Stimulated activated CD8-positive, alpha-beta memory T cell treated with anti-CD3 and anti-CD28 coated beads, Interleukin-12 subunit alpha, Interleukin-12 subunit beta, amount 100 ng/mL, for 1 hour (primary cell): ENCODE data around the gene NEO1.

Experiments
- DNase-seq: peaks from one replicate; pipeline ENCODE4 v3.0.0-alpha.2; 2020; ENCODE audit warnings: low read depth

Gene NEO1

DNA sequence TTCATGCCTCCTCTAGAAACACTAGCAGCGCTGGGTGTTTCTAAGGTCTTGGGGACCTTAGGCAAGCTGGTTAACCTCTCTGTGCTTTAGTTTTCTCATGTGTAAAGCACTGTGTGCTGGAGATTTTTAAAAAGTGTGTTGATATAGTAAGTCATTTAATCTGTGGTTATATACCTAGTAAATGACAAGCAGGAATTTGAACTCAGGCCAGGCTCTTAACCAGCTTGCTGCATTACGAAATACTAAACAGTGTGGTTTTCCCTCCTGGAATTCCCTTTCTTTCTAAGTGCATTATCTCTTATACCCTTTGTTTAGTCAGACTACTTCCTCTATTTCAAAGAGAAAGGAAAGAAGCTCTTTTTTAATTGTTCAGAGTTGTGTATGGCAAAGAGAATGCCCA lies 26.5 kb downstream of the NEO1 start:
- DNase-seq = no peak

DNA sequence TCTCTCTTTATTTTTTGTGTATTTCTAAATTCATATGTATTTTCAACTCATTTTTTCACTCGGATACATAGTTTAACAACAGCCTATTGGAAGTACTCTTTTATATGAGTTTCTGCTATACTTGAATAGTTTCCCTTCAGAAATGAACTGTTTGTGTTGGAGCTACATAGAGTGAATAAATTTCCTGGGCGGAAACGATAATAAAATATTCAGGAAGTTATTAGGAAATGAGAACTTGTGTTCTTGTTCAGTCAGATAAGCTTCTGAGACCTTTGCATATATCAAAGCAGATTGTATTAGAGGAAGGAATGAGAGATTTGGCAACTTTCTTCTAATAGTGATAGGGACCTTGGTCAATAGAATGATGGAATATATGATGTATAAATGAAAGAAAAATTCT lies 27.3 kb downstream of the NEO1 start:
- DNase-seq = no peak

DNA sequence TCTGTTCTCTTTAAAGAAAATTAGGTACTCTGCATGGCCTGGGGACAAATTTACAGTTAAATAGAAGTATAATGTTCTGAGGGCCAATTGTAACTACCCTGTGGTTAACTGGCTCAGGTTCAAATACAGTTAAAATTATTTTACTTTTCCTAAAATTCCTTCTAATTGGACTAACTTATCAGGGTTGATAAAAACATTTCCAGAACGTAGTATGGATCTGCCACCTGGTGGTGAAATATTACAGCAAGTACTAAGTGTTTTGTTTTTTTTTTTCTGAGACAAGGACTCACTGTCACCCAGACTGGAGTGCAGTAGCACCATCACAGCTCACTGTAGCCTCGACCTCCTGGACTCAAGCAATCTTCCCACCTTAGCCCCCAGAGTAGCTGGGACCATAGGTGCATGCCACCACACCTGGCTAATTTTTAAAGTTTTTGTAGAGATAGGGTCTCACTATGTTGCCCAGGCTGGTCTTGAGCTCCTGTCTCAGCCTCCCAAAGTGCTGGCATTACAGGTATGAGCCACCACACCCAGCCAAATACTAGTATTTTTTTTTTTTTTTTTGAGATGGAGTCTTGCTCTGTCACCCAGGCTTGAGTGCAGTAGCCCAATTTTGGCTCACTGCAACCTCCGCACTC lies 29.2 kb downstream of the NEO1 start:
- DNase-seq = no peak

DNA sequence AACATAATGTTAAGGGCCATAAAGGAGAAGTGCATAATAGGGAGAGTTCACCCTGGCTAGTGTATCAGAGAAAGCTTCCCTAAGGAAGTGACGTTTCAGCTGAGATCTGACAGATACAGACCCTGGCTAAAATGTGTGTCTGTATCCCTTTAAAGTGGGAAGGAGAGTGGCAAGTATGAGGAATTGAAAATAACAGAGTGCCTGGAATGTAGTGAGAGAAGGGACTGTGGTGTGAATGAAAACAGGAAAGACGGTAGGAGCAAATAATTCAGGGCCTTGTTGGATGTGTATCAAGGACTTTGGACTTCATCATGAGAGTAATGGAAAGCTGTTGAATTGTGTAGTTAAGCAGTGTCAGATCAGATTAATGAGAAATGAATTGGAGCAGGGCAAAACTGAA lies 30.5 kb downstream of the NEO1 start:
- DNase-seq = no peak

DNA sequence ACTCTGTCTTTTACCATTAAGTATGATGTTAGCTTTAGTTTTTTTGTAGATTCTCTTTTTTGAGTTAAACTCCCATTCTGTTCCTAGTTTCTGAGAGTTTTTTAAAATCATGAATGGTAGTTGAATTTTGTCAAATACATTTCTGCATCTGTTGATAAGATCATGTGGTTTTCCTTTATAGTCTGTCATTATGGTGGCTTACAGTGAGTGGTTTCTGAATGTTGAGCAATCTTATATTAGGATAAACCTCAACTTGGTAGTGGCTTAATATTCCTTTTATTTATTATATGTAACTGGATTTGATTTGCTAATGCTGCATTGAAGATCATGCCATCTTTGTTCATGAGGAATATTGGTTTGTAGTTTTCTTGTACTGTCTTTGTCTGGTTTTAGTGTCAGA lies 34.8 kb downstream of the NEO1 start:
- no peak for DNase-seq

DNA sequence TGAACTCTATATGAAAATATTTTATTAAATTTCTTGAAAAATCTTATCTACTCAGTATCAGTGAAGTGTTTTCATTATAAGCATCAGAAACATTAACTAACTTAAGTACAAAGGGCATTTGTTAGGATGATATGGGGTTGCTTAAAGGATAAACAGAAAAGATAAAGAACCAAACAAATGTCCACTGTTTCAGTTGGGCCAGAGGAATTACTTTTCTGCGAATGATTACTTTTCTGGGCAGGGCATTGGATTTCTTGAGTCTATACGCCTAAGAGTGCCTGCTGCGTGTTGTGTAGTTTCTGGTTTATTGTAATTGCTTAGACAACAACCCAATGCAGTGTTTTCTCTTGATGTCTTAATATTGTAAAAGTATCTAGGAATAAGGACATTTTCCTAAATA lies 52.8 kb downstream of the NEO1 start:
- no peak for DNase-seq

DNA sequence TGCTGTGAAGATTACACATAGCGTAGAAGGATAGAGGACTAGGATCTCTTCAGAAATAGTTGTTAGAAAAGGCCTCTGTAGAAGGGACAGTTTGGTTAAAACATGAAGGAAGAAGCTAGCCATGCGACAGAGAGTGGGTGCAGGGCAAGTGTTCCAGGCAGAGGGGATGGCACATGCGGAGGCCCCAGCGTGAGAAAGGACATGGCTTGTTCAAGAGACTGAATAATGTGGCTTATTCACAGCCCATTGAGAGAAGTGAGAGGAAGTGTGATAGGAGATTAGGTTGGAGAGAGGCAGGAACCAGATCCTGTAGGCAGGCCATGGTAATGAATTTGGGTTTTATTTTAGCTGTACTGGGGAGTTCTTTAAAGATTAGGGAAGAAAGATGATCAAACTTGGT lies 56.4 kb downstream of the NEO1 start:
- DNase-seq = no peak

DNA sequence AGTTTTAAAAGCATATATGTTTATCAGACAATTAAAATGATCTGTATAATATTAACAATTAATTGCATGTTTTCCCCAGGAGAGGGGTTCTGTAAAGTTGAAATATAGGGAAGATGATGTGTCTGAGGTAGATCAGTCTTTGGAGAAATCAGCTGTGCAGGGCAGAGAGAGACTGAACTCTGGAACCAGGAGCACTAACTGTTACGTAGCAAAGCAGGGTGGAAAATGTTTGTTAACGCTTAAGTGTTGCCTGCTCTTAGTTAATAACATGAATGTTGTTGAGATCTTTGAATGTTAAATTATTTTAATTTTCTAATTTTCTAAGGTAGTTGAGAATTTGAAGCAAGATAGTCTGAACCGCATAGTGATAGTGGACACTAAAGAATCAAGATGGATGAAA lies 57.5 kb downstream of the NEO1 start:
- no peak for DNase-seq

DNA sequence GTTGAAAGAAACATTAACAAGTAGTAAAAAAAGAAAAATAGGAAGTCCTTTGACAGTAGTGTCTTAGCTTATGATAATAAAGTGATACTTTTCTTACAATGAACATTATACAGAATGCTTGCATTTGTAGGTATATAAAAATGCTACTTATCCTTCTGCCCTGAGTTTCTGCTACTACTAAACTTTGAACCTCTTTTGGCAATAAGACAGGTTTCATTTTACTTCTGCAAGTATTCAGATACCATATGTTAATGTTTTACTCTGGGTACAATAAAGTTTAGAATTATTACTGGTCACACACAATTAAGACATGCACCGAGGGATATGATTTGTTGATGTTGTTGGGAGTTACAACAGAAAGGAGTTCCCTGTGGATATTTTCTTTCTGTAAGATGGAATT lies 57.9 kb downstream of the NEO1 start:
- no peak for DNase-seq

DNA sequence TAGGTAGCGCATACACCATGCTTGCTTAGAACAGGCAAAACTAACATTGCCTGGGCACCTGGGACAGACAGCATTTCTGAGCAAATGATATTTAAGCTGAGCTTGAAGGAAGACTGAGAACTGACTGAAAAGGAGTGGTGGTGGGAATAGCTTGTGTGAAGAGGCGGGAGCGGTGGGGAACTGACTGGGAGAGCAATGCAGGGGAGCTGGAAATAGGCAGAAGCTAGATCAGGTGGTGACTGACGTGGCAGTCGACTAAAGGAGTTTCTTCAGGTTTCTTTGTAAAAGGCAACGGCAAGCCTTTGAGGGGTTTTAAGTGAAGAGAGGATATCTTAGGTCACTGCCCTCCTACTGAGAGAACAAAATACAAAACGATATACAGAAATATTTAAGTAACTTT lies 61.8 kb downstream of the NEO1 start:
- no peak for DNase-seq

DNA sequence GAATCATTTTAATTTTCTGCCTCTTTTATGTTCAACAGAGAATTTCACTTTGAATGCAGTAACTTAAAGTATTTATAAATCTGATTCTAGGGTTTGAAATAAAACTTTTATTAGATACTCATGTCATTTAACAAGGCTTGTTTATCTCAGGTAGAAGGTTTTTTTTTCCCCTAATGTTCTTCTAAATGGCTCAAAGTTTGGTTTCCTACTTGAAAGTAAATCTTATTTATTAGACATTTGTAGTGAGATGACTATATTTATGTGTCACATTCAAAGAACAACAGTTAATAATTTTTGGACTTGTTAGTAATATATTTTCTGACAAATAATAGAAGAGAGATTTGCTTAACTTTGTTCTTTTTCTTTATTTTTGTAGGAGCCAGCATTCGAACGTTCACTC lies 63.9 kb downstream of the NEO1 start:
- DNase-seq = no peak

DNA sequence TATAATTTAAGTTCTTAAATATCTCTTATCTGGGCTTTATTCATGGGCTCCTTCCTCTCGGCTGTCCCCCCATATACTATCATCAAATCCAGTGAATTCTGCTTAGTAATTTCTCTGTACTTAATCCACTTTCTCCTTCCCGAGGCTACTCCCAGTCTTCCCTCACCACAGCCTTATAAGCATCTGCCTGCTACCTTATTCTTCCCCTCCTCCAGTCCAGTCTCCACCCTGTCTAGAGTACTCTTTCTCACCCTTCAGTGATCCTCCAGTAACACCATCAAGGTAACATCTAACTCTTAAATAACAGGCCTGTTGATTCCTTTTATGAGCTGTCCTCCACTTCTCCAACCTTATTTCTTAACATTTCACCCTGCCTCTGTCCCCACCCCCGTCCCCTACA lies 65.8 kb downstream of the NEO1 start:
- no peak for DNase-seq

DNA sequence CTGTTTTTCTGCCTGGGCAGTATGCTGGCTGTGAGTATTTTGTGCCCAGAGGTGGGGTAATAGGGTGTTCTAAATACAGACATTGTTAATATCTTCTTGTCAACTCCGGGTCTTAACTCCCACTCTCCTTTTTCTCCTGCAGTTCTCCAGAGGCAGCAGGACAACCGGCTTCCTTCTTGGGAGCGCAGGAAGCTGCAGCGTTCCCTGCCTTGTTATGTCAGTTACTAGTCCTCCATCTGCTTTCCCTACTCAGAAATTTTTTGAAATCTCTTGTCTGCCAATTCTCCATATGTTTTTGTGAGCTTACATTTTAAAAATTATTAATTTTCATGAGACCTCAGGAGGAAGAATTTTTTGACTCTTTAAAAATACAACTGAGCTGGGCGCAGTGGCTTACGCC lies 67.2 kb downstream of the NEO1 start:
- DNase-seq = no peak

DNA sequence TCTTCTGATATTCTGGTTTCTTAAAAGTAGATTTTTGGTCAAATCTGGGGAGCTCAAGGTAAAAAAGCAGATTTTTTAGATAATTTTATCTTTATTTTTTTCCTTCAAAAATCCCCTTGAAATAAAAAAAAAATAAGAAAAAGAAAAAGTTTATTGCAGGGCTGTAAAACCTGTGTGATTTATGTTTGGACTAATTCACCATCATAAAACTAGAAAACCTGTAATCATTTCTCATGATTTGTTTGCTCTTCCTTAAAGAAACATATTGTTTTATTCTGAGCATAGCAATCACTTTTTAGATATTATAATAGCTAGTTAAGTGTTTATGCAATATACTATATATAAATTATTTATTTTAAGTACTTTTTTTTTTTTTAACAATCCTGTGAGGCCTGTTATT lies 68.0 kb downstream of the NEO1 start:
- no peak for DNase-seq

DNA sequence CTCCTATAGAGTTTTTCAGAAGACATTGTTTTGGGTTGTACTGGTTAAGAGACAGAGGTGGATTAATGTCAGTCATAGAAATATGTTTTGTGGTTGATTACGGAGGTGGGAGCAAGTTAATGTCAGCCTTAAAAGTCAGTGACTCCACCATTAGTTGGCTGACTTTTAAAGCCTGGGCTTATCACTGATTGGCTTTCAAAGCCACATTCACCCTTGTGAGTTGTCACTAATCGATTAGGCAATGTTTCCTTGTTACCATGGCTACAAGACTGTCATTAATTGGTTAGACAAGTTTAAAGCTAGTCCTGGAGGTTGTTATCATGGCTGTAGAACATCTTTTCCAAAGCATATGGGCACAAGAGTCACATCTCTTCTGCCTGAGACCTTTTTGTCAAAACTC lies 73.0 kb downstream of the NEO1 start:
- DNase-seq = no peak

DNA sequence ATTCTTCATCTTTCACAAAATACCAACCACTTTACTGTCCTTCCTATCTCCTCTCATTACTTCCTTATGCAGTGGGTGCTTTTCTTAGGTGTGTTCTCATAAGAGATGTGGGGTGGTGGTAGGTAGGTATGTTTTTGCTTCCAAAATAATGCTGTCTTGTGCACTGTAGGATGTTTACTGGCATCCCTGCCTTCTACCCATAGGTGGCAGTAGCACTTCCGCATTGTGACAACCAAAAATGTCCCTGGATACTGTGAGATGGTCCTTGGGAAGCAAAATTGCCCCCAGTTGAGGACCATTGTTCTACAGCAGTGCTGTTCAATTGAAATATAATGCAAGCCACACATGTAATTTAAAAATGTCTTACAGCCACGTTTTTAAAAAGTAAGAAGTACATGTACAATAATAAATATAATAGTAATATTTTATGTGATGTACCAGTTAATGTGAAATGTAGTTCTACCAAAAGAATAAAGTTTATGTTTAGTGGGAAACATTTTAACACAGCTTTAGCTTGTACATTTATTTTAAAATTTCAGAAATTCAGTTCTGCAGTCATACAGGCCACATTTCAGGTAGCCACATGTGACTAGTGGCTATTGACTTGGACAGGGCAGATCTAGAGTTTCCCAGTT lies 75.2 kb downstream of the NEO1 start:
- DNase-seq = no peak

DNA sequence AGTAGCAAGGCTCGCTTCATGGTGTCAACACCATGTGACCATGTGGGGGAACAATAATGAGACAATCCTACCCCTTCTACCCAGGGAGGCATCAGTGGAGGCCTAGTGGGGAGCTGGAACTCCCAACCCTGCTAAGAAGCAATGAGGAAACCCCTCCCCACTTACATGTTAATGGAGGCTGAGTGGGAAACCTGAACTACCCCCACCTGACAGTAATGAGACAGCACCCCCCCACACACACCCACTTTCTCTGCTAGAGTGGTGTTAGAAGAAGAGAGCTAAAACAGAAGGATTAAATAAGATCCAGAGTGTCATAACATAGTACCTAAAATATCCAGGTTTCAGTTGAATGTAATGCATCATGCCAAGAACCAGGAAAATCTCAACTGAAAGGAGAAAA lies 78.6 kb downstream of the NEO1 start:
- no peak for DNase-seq

DNA sequence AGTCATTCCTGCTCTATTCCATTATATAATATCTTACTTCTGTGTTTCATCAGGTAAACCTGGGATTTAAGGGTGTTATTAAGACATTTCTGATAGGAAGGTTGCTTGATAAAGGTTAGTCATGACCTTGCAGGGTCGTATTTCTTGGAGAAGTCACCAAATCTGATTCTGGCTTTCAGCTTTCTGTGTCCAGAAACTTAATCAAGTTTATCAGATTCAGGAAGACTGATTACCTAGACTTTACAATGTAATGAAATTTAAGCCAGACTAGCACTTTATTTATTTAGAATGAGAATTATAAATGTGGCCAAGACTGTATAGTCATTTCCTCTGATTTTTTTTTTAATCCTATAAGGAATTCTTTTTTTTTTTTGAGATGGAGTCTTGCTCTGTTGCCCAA lies 81.9 kb downstream of the NEO1 start:
- DNase-seq = no peak

DNA sequence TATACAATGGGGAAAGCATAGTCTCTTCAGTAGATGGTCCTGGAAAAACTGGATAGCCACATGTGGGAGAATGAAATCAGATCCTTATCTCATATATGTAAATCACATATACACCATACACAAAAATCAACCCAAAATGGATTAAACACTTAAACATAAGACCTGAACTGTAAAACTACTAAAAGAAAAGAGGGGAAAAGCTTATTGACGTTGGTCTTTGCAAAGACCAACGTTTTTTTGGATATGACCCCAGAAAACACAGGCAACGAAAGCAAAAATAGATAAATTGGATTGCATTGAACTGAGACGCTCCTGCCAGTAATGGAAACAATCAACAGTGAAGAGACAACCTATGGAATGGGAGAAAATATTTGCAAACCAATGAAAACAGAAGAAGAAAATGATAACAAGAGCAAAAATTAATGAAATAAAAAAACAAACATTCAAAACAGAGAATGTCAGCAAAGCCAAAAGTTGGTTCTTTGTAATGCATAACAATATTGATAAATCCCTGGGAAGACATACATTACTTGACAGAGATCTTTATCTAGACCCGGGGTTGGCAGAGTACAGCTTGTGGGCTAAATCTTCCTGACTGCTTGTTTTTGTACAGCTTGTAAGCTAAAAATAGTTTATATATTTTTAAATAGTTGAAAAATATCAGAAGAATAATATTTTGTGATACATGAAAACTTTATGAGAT lies 86.9 kb downstream of the NEO1 start:
- no peak for DNase-seq

DNA sequence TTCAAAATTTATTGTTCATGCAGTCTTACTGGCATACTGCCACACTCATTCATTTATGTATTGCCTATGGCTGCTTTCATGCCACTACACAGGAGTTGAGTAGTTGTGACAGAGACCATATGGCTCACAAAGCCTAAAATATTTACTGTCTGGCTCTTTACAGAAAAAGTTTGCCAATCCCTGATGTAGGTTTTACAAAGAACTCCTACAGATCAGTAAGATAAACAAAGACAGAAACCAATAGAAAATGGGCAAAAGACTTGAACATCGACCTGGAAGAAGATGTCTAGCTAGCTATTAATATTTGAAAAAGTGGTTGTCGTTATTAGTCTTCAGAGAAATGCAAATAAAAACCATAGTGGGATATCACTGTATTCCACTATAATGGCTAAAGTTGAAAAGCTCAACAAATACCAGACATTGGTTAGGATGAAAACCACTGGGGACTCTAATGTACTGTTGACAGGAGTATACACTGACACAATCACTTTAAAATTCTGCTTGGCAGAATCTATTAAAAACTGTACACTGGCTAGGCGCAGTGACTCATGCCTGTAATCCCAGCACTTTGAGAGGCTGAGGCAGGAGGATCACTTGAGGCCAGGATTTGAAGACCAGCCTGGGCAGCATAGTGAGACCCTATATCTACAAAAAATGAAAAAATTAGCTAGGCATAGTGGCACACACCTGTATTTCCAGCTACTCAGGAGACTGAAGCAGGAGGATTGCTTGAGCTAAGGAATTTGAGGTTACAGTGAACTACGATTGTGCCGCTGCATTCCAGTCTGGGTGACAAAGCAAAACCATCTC lies 87.7 kb downstream of the NEO1 start:
- DNase-seq = no peak

DNA sequence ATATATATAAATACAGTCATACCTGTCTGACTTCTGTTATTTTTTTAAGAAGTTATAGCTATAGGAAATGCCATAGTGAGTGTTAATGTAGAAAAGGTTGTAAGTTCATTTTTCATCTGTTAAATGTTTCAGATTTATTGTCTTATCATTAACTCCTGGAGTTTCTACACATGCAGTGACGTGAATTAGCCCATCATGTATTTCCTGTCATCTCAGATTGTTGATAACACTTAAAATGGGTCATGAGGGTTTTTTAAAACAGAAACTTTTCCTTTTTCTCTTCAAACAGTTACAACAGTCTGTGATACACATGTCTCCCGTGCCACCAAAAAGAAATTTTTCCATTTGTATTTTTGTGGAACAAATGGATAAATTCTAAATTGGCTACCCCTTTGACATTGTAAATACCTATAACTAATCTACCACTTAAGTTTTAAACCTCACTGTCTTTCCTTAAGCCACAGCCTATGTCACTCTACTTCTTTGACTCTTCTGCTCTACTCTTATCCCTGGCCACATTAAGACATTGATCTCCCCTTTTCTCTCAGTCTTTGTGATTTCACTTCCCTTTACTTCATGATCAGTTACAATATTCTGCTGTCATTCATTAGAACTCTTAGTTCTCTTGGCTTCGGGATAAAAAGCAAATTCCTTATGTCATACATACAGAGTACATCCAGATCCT lies 89.1 kb downstream of the NEO1 start:
- no peak for DNase-seq
